NOMO-1 treated with dmso at 0.1 percent for 144 hours (cell line): ENCODE measurements around the gene MIDN.
A peak's percentile ranks its signal among the peaks of the same experiment; 100 is the strongest.

ENCODE experiments used
- DNase-seq: peaks from one replicate; lab custom pipeline; 2025; ENCODE audit not compliant: unreplicated experiment; lab: John Stamatoyannopoulos, UW

MIDN gene

DNA sequence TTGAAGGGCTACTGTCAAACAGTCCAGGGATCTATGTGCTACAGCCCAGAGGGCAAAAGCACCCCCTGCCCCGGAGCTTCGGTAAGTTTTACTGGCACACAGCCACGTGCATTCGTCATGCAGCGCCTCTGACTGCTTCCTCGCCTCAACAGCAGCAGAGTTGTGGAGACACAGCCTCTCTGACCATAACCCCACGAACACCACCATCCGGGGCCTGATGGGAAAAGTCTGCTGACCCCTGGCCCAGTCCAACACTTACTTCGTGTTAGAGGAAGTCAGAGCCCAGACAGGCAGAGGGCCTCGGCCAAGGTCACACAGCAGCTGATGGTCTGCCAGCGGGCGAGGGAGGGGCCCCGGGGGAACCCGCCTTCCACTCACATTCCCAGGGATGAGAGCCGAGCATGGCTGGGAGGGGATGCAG lies 15.7 kb upstream of the MIDN start:
- no peak for DNase-seq

- DNase-seq: no peak
These were observed 15.2 kb upstream of the MIDN start for GRCh38 chr19:1233115-1233667.

GRCh38 chr19:1234051-1234954 lies 14.1 kb upstream of the MIDN start:
- no peak for DNase-seq

DNA sequence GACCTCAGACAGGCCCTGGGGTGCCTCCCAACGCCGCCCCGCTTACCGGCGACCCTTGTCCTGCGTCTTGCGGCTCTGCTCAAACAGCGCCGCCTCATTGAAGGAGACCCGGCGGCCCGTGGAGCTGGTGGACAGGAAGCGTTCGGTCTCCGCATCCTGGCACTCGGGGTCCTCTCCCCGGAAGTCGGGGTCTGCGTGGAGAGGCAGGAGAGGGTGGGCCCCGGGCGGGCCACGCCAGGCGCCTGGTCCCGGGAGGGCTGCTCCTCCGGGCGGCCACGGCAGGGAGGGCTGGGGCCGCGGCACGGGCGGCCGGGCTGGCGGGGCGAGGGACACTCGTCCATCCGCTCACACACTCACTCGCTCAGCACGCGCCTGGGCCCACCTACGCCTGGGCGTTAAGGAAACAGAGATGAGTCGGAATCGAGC lies 13.4 kb upstream of the MIDN start:
- no peak for DNase-seq

DNA sequence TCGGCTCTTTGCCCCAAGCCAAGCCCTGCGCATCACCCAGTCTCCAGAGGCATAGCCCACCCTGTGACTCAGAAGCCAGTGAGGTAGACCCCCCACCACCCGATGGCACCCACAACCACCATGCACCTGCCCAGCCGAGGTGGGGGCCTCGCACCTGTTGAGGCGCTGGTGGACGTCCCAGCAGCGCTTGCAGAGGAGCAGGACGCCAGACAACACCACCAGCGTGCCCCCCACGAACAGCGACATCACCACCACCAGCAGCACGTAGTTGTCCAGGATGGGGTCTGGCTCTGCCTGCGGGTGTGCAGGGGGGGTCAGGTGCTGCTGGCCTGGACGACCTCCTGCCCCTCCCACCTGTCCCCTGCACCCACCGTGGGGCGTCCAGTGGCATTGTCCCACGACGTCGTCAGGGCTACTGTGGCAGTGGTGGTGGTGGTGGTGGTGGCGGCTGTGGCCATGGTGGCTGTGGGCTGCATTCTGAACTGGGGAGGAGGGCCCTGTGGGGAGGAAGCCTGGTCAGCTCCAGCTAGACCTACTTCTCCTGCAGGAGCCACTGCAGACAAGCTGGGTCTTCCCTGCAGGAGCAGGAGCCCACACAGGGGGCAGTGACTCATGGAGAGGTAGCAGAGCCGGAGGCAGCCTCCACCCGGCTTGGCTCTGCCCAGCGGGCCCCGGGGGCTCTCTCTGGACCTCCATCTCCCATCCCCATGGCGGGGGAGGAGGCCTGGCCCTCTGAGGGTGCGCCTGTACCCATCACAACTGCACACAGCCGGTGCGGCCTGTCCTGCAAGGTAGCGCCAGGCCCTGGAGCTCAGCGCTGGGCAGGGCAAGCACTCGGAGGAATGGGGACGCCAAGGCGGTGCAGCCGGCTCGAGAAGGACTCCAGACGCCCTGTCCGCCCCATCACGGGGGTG lies 12.5 kb upstream of the MIDN start:
- DNase-seq: no peak

DNA sequence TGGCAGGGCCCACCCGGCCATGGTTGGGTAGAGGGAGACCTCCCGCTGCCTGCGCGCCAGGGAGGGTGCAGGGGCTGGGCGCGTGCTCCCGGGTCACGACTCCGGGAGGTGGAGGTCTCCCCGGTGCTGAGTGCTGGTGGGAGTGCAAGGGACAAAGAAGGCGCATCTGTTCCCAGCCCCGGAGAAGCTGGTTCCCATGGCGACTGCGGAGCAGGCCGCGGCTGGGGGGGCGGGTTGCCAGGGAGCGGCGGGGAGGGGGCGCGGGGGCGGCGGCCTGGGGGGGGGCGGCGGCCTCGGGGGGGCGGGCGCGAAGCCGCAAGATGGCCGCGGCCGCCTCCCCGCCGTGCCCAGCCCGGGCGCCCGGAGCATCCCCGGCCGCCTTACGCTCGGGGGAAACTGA lies 11.8 kb upstream of the MIDN start:
- DNase-seq: no peak

DNA sequence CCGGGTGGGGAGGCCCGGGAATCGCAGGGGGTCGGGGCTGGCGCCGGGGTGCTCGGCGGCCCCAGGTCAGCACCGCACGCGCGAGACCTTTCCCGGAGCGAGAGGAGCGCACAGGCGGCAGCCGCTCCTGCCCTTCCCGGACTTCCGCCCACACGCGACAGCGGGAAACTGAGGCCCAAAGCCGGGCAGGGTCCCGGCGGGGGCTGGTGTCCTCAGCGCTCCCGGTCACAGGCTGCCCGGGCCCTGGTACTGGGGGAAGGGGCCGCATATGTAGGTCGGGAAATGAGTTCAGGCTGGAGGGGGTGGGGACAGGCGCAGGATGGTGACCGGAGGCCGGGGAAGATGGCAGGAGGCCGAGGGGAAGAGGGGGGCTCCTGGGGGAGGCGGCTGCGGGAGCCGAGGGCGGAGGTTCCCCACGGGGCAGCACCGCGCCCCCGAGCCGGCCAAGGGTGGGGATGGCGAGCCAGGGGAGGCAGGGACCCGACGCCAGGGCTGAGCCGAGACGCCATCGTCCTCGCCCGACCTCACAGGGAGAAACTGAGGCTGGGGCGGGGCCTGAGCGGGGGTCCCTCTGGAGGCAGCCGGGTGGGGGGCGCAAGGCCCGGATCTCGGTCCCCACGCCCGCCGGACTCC lies 11.2 kb upstream of the MIDN start:
- DNase-seq: no peak

- DNase-seq: no peak
These were observed 10.5 kb upstream of the MIDN start, which contains the start of gene CBARP for GRCh38 chr19:1237754-1238368. Gene CBARP (minus strand): TSS chr19:1238005. CDS start chr19:1236100, 1,905 bp downstream.

DNA sequence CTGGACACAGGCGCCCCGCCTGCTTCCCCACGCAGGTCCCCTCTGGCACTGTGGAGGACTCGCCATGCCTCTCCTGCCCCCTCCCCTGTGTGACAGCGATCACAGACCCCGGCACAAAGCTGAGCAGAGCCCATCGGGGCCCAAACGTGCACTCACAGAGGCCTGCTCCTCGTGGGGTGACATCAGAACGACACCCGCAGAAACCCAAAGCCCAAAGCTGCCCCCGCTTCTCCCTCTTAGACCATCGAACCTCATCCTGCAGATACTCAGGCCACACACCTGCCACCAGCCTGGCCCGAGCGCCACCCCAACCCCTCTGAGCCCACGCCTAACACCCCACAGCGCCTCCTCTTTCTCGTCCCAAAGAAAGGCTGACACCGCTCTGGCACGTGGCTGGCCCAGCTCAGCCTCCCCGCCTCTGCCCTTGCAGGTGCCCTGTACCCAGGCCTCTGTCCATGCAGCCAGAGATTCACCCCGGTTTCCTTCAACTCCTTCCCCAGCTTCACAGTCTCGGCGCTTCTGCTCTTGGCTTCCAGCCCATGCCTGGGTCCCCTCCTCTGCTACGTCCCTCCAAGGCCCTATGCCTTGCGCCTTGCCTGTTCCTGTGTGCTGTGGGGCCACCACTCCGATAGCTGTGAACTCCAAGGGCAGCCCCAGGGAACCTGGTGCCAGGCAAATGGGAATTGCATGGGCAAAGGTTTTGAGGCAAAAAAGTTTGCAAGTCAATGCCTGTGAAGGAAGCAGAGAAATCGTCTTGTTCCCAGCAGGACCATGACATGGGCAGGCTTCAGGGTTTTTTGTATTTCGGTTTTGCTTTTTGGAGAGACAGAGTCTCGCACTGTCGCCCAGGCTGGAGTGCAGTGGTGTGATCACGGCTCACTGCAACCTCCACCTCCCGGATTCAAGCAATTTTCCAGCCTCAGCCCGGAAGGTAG lies 9.7 kb upstream of the MIDN start:
- no peak for DNase-seq

GRCh38 chr19:1239420-1239795 lies 9.0 kb upstream of the MIDN start:
- DNase-seq: no peak

DNA sequence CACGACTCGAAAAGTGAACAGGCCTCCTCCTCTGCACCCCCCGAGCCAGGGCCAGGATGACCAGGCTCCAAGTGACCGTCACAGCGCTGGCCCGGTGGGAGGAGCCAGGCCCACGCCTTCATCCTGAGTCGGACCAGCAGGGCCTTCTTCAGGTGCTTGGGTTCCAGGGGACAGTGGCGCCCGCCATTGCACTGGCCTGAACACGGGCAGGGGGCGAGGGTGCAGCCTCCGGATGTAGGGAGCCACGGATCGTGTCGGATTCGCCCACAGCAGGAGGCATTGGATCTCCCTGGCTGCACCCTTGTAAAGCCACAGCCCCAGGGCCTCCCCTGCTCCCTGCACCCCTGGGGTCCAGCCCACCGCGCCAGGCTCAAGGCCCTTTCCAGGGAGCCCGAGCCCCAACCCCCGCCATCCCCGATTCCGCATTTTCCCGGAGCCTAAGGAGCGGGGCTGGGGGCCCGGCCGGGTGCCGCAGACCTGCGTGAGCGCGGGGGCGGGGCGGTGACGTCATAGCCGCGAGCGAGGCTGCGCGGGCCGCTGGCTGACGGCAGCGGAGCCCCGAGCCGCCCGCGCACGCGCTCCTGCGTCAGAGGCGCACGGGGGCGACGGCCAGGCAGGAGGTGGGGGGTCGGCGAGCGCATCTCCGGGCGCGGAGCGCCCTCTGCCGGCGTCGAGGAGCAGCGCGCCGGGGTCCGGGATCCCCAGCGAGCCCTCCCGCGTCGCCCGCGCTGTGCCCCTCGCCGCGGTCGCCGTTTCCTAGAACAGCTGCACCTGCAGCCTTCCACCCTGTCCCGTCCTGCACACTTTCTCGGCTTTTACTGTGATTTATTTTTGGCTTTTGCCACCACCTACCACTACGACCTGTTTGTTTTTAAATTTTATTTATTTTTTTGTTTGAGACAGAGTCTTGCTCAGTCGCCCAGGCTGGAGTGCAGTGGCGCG lies 8.3 kb upstream of the MIDN start:
- peak; percentile 69 for DNase-seq

DNA sequence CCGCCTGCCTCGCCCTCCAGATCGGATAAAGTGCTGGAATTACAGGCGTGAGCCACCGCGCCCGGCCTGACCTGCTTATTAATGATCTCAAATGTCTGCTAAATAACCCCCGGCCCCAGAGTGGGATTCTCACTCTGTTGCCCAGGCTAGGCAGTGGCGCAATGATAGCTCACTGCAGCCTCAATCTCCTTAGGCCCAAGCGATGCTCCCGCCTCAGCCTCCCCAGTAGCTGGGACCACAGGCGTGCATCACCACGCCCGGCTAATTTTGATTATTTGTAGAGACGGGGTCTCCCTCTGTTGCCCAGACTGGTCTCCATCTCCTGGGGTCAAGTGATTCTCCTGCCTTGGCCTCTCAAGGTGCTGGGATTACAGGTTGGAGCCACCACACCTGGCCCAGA lies 7.5 kb upstream of the MIDN start:
- DNase-seq: no peak

DNA sequence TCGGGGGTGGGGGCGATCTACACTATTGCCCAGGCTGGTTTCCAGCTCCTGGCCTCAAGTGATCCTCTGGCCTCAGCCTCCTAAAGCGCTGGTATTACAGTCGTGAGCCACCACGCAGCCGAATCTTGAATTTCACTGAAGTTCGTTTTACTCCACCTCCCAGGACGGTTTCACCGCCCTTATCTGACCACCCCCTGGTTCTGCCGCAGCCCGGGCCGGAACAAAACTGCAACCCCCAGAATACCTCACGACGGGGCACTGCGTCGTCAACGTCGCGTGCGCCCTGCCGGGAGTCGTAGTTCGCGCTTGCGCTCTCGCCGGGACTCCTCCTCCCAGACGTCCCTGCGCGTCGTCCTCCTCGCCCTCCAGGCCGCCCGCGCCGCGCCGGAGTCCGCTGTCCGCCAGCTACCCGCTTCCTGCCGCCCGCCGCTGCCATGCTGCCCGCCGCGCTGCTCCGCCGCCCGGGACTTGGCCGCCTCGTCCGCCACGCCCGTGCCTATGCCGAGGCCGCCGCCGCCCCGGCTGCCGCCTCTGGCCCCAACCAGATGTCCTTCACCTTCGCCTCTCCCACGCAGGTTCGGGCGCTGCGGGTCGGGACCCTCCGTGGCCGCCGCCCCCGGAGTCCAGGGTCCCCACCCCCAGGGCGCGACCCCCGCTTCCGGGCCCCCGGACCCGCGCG lies 6.8 kb upstream of the MIDN start, which contains the start of gene ATP5F1D:
Gene ATP5F1D, plus strand, starts transcription at position 335 of the 679 bp plus-strand sequence. Its CDS starts 100 bp downstream, at position 435.
- peak; percentile 91 for DNase-seq

DNA sequence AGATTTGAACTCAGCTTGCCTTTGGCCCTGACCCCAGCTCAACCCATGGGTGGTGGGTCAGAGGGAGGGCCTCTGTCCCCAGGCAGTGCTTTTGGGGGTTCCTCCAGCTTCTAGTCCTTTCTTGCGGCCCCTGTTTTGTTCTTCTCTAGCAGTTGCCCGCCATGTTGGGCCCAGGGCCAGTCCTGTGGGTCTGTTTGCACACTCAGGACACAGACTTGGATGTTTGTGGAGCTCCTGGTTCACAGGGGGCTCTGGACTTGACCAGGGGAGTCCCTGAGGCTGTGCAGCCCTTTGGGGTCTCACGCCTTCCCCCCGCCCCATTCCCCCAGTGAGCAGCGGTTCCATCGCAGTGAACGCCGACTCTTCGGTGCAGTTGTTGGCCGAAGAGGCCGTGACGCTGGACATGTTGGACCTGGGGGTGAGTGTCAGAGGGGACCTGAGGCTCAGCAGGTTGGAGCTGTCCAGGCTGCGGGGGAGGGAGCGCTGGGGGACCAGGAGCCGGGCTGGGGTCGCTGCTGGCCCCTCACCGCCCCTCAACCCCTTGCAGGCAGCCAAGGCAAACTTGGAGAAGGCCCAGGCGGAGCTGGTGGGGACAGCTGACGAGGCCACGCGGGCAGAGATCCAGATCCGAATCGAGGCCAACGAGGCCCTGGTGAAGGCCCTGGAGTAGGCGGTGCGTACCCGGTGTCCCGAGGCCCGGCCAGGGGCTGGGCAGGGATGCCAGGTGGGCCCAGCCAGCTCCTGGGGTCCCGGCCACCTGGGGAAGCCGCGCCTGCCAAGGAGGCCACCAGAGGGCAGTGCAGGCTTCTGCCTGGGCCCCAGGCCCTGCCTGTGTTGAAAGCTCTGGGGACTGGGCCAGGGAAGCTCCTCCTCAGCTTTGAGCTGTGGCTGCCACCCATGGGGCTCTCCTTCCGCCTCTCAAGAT lies 4.4 kb upstream of the MIDN start:
- DNase-seq: peak; percentile 78

DNA sequence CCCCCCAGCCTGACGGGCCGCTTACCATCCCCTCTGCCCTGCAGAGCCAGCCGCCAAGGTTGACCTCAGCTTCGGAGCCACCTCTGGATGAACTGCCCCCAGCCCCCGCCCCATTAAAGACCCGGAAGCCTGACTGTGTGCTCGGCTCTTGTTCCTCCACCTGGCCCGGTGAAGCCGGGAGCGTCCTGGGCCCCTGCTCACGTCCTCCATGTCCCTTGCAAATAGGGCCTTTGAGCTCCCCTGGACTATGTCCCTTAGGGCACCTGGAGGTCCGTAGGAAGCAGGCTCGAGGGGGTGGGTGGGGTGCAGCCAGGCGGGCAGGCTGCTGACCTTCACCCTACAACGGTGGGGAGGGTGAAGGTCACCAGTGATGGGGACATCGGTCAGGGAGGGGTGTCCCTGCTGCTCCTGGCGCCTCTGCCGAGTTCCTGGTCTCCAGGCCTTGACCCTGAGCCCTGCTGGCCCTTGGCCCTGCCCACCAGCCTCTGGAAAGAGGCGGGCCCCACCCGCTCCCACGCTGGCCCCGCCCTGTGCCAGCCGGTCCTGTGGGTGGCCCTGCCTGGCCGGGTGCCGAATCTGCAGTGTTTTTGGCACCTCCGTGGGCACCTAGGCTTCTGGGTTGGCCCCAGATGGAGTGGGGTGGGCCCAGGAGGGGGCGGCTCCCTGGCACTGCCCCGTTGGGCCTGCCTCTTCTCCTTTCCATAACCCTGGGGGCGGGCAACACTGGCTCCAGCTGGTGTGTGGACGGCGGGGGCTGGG lies 3.5 kb upstream of the MIDN start:
- DNase-seq: no peak
